ENCODE data around the gene GFPT2. TPM values are rescaled to one million over a fixed set of nuclear protein-coding genes. Genes with fewer than 3 reads are reported as not detected.

GFPT2 gene
- total RNA-seq, 2 donors from 2014 or later: 0.39 to 0.70 TPM

DNA sequence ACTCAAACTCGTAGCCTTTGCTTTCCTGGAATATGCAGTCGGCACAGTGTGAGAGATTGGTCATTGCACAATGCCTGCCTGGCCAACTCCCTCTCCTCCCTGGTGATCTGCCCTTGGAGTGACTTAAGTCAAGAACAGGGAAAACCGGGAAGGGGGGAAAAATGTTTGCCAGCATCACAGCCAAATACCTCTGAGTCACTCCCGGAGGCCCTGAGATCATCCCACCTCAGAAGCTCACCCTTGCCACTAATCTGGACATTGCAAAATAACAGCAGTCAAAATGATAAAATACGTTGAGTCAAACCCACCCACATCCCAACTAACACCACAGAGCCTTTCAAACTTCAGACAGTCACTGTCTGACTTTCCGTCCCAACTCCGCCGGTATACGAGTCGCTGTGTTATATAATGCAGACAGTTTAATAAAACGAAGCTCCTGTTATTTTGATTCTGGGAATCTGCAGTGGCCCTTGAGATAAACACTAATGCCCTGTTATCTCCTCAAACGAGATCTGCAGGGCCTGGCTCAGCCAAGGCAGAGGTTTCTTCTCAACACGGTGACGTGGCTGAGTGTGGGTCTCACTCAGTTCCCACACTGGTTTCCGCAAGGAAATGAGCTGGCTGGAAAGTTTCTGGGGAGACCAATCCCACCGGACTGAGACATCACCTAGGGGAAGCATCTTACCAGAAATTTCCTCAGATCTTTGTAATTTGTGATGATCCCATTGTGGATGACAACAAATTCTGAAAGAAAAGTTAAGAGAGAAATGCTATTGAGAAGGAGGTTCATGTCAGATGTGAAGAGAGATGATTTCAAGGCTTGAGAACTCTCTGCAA is 22.1 kb downstream of the GFPT2 start:
- H3K36me3 Mint-ChIP-seq (ENCODE audit: insufficient read depth in 2 of 2): no peaks in the 10 kb centered on the region
- peak in 1 of 2 donors; percentile 47 for ATAC-seq (replicated peaks in 1 of 2)

GRCh38 chr5:180330270-180330648 is 22.9 kb downstream of the GFPT2 start:
- no peak overlapping the region for H3K27ac Mint-ChIP-seq
- peaks cover 5% of the 10 kb centered on the region for H3K27me3 Mint-ChIP-seq (ENCODE audit: low read depth)
- DNase-seq: no peak
- no peaks in the 10 kb centered on the region for H3K36me3 Mint-ChIP-seq (ENCODE audit: insufficient read depth in 2 of 2)
- H3K9me3 Mint-ChIP-seq: no peaks in the 10 kb centered on the region
- H3K4me1 Mint-ChIP-seq (ENCODE audit: low read depth): no peaks in the 10 kb centered on the region
- peak overlapping the region in 1 of 2 donors; percentile 7 for H3K4me3 Mint-ChIP-seq
- peak; percentile 51 to 66 for ATAC-seq (replicated peaks in 1 of 2)

More for the DNA sequence above, 22.1 kb downstream of the GFPT2 start:
- no peaks in the 10 kb centered on the region for H3K4me1 Mint-ChIP-seq (ENCODE audit: low read depth)
- H3K4me3 Mint-ChIP-seq: no peak overlapping the region
- no peaks in the 10 kb centered on the region for H3K9me3 Mint-ChIP-seq
- peaks cover 5% of the 10 kb centered on the region for H3K27me3 Mint-ChIP-seq (ENCODE audit: low read depth)
- DNase-seq: no peak
- no peak overlapping the region for H3K27ac Mint-ChIP-seq

- Mint-ChIP-seq H3K4me3 (no peak overlapping the region), H3K9me3 (no peaks in the 10 kb centered on the region), H3K4me1 (ENCODE audit: low read depth) (no peaks in the 10 kb centered on the region), H3K36me3 (ENCODE audit: insufficient read depth in 2 of 2) (no peaks in the 10 kb centered on the region), H3K27me3 (ENCODE audit: low read depth) (peaks cover 5% of the 10 kb centered on the region), H3K27ac (no peak overlapping the region)
- ATAC-seq (replicated peaks in 1 of 2): no peak
- no peak for DNase-seq
These were observed 23.4 kb downstream of the GFPT2 start for GRCh38 chr5:180329606-180330269.

- H3K27ac Mint-ChIP-seq: no peak overlapping the region
- no peaks in the 10 kb centered on the region for H3K36me3 Mint-ChIP-seq (ENCODE audit: insufficient read depth in 2 of 2)
- no peaks in the 10 kb centered on the region for H3K9me3 Mint-ChIP-seq
- H3K4me1 Mint-ChIP-seq (ENCODE audit: low read depth): no peaks in the 10 kb centered on the region
- no peak overlapping the region for H3K4me3 Mint-ChIP-seq
- DNase-seq (no peak), ATAC-seq (replicated peaks in 1 of 2) (no peak)
- peaks cover 5% of the 10 kb centered on the region for H3K27me3 Mint-ChIP-seq (ENCODE audit: low read depth)
These were observed 24.0 kb downstream of the GFPT2 start for GRCh38 chr5:180329138-180329435.

DNA sequence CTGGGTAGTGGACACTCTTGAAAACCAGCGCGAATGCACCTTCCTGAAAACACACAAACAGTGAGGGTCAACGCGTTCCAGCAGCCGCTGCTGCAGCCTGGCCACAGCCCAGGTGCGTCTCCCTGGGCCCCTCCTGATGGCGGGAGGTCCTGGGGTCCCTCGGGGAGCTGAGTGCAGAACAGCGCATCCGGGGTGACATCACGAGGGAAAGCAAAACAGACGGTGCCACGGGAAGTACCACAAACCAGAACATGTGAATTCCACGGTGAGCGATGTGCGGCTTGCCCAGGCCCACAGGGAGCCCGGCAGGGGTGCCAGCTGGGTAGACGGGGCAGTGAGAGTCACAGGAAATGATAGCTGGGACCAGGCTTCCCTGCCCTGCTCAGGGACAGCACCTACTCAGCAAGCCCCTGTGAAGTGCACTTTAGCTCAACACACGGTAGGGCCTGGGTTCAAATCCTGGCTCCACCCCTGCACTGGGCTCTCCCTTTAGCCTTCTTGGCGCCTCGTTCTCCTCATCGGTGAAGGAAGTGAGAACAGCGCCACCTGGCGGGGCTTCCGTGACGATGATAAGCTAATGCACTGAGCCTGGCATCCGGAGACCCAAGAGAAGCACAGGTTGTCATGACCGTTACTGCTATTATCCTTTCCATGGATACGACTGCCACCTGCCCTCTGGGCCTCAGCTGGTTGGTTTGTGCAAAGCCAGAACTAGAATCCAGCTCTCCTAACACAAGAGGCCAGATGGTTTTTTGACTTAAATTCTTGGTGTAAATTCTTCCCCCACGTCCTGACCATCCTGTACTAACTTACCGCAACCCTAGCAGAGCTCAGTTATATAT is 24.6 kb downstream of the GFPT2 start:
- Mint-ChIP-seq H3K4me3 (no peak overlapping the region), H3K9me3 (no peaks in the 10 kb centered on the region), H3K4me1 (ENCODE audit: low read depth) (no peaks in the 10 kb centered on the region), H3K27me3 (ENCODE audit: low read depth) (peaks cover 5% of the 10 kb centered on the region), H3K27ac (no peak overlapping the region), H3K36me3 (ENCODE audit: insufficient read depth in 2 of 2) (no peaks in the 10 kb centered on the region)
- DNase-seq (peak; percentile 82 to 87), ATAC-seq (replicated peaks in 1 of 2) (peak; percentile 80 to 83)

GRCh38 chr5:180326989-180327565 is 26.1 kb downstream of the GFPT2 start:
- ATAC-seq (replicated peaks in 1 of 2): no peak
- DNase-seq: no peak
- peaks cover 5% of the 10 kb centered on the region for H3K27me3 Mint-ChIP-seq (ENCODE audit: low read depth)
- no peaks in the 10 kb centered on the region for H3K9me3 Mint-ChIP-seq
- no peak overlapping the region for H3K27ac Mint-ChIP-seq
- H3K4me3 Mint-ChIP-seq: no peak overlapping the region
- H3K4me1 Mint-ChIP-seq (ENCODE audit: low read depth): no peaks in the 10 kb centered on the region
- H3K36me3 Mint-ChIP-seq (ENCODE audit: insufficient read depth in 2 of 2): no peaks in the 10 kb centered on the region

DNA sequence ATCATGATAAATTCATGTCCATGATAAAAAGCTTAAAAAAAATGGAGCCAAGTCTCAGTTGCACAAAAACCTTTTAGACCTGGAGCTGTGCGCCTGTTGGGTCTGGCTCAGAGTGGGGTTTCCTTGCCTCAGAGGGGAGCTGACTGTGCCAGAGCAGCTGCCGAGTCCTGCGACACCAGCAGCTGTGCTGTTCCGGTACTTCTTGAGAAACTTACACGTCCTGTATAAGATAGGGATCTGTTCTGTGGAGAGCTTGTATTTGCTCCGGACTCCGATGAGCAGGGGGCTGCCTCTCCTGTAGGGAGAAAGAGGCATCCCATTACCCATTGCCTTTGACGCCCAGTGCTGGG is 28.6 kb downstream of the GFPT2 start:
- no peak for DNase-seq
- no peaks in the 10 kb centered on the region for H3K36me3 Mint-ChIP-seq (ENCODE audit: insufficient read depth in 2 of 2)

GRCh38 chr5:180323941-180324600 is 29.1 kb downstream of the GFPT2 start:
- no peaks in the 10 kb centered on the region for H3K36me3 Mint-ChIP-seq (ENCODE audit: insufficient read depth in 2 of 2)
- ATAC-seq (replicated peaks in 1 of 2) (no peak), DNase-seq (no peak)
- no peaks in the 10 kb centered on the region for H3K4me1 Mint-ChIP-seq (ENCODE audit: low read depth)
- H3K4me3 Mint-ChIP-seq: no peak overlapping the region
- no peak overlapping the region for H3K27ac Mint-ChIP-seq
- peaks cover 5% of the 10 kb centered on the region for H3K27me3 Mint-ChIP-seq (ENCODE audit: low read depth)
- H3K9me3 Mint-ChIP-seq: no peaks in the 10 kb centered on the region

More for the DNA sequence above, 28.6 kb downstream of the GFPT2 start:
- Mint-ChIP-seq H3K27me3 (ENCODE audit: low read depth) (peaks cover 2% of the 10 kb centered on the region), H3K4me3 (no peak overlapping the region), H3K4me1 (ENCODE audit: low read depth) (no peaks in the 10 kb centered on the region), H3K27ac (no peak overlapping the region), H3K9me3 (no peaks in the 10 kb centered on the region)
- ATAC-seq (replicated peaks in 1 of 2): no peak

- Mint-ChIP-seq H3K36me3 (ENCODE audit: insufficient read depth in 2 of 2) (no peaks in the 10 kb centered on the region), H3K4me3 (no peak overlapping the region), H3K27me3 (ENCODE audit: low read depth) (peaks cover 5% of the 10 kb centered on the region), H3K27ac (no peak overlapping the region), H3K4me1 (ENCODE audit: low read depth) (no peaks in the 10 kb centered on the region), H3K9me3 (no peaks in the 10 kb centered on the region)
- ATAC-seq (replicated peaks in 1 of 2) (no peak), DNase-seq (no peak)
These were observed 30.0 kb downstream of the GFPT2 start for GRCh38 chr5:180323160-180323559.

- H3K36me3 Mint-ChIP-seq (ENCODE audit: insufficient read depth in 2 of 2): no peaks in the 10 kb centered on the region
- H3K27me3 Mint-ChIP-seq (ENCODE audit: low read depth): peaks cover 5% of the 10 kb centered on the region
- no peak overlapping the region for H3K27ac Mint-ChIP-seq
- no peaks in the 10 kb centered on the region for H3K4me1 Mint-ChIP-seq (ENCODE audit: low read depth)
- no peaks in the 10 kb centered on the region for H3K9me3 Mint-ChIP-seq
- no peak overlapping the region for H3K4me3 Mint-ChIP-seq
- ATAC-seq (replicated peaks in 1 of 2): no peak
- no peak for DNase-seq
These were observed 34.6 kb downstream of the GFPT2 start for GRCh38 chr5:180318456-180319089.

GRCh38 chr5:180316586-180316985 is 36.5 kb downstream of the GFPT2 start:
- no peaks in the 10 kb centered on the region for H3K9me3 Mint-ChIP-seq
- no peak for ATAC-seq (replicated peaks in 1 of 2)
- H3K27ac Mint-ChIP-seq: no peak overlapping the region
- H3K4me3 Mint-ChIP-seq: no peak overlapping the region
- peaks cover 5% of the 10 kb centered on the region for H3K27me3 Mint-ChIP-seq (ENCODE audit: low read depth)
- H3K36me3 Mint-ChIP-seq (ENCODE audit: insufficient read depth in 2 of 2): peaks cover 0 to under 1% of the 10 kb centered on the region in 2 donors
- H3K4me1 Mint-ChIP-seq (ENCODE audit: low read depth): no peaks in the 10 kb centered on the region
- no peak for DNase-seq

GRCh38 chr5:180315762-180316212 is 37.3 kb downstream of the GFPT2 start:
- peak; percentile 76 to 80 for DNase-seq

More at GRCh38 chr5:180315762-180316212, 37.3 kb downstream of the GFPT2 start:
- peak; percentile 48 to 77 for ATAC-seq (replicated peaks in 1 of 2)
- H3K4me1 Mint-ChIP-seq (ENCODE audit: low read depth): no peaks in the 10 kb centered on the region
- H3K27me3 Mint-ChIP-seq (ENCODE audit: low read depth): peaks cover 5% of the 10 kb centered on the region
- H3K4me3 Mint-ChIP-seq: no peak overlapping the region
- no peaks in the 10 kb centered on the region for H3K9me3 Mint-ChIP-seq
- H3K27ac Mint-ChIP-seq: no peak overlapping the region
- H3K36me3 Mint-ChIP-seq (ENCODE audit: insufficient read depth in 2 of 2): peaks cover 0 to 1% of the 10 kb centered on the region in 2 donors
